ENCODE results near the gene INTS1.

Gene INTS1

GRCh38 chr7:1514995-1515401 is 10.8 kb upstream of the INTS1 start:
- no peaks in the 10 kb centered on the region for H3K36me3 ChIP-seq (ENCODE audit: insufficient read depth, low read length)
- H3K4me3 ChIP-seq (ENCODE audit: low read depth, low read length) = no peak overlapping the region
- no peaks in the 10 kb centered on the region for H3K27me3 ChIP-seq (ENCODE audit: insufficient read depth, low read length)
- no peak overlapping the region for H2AFZ ChIP-seq (ENCODE audit: low read length, unreplicated experiment)
- H3K79me2 ChIP-seq (ENCODE audit: control insufficient read depth, insufficient read depth, low read length, unreplicated experiment) = no peaks in the 10 kb centered on the region
- H3K27ac ChIP-seq (ENCODE audit: low read depth, low read length) = no peak overlapping the region
- peaks cover 18% of the 10 kb centered on the region for H3K4me1 ChIP-seq (ENCODE audit: control insufficient read depth, insufficient read depth, low read length, unreplicated experiment)

- Histone ChIP-seq H3K36me3 (ENCODE audit: insufficient read depth, low read length) (no peaks in the 10 kb centered on the region), H3K4me1 (ENCODE audit: control insufficient read depth, insufficient read depth, low read length, unreplicated experiment) (peaks cover 18% of the 10 kb centered on the region), H3K27ac (ENCODE audit: low read depth, low read length) (no peak overlapping the region), H3K79me2 (ENCODE audit: control insufficient read depth, insufficient read depth, low read length, unreplicated experiment) (no peaks in the 10 kb centered on the region), H3K4me3 (ENCODE audit: low read depth, low read length) (no peak overlapping the region), H3K27me3 (ENCODE audit: insufficient read depth, low read length) (no peaks in the 10 kb centered on the region), H2AFZ (ENCODE audit: low read length, unreplicated experiment) (no peak overlapping the region)
Observed at GRCh38 chr7:1514407-1514806, 10.2 kb upstream of the INTS1 start.

DNA sequence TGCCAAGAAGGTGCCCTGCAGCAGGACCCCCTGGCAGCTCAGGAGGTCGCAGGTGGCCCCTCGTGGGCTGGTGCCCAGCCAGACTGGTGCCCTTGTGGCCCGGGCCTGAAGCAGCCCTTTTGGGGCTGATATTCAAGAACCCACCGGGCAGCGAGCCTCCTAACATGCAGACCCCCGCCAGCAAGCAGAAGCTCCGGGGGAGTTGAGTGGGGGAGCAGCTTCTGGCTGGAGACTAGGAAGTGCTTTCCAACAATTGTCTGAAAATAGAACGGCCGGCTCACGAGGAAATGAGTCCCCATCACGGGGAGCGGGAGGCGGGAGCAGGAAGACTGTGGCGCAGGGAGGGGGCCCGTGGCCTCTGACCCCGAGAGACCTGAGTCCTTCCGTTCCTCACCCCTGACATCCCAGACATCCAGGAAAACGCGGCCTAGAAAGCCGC is 9.5 kb upstream of the INTS1 start:
- Histone ChIP-seq H2AFZ (ENCODE audit: low read length, unreplicated experiment) (peak overlapping the region; percentile 65), H3K4me1 (ENCODE audit: control insufficient read depth, insufficient read depth, low read length, unreplicated experiment) (peaks cover 18% of the 10 kb centered on the region), H3K4me3 (ENCODE audit: low read depth, low read length) (no peak overlapping the region), H3K79me2 (ENCODE audit: control insufficient read depth, insufficient read depth, low read length, unreplicated experiment) (no peaks in the 10 kb centered on the region), H3K27ac (ENCODE audit: low read depth, low read length) (peak overlapping the region; percentile 32; the same call in 1 of the 2 replicates), H3K27me3 (ENCODE audit: insufficient read depth, low read length) (no peaks in the 10 kb centered on the region), H3K36me3 (ENCODE audit: insufficient read depth, low read length) (no peaks in the 10 kb centered on the region)

DNA sequence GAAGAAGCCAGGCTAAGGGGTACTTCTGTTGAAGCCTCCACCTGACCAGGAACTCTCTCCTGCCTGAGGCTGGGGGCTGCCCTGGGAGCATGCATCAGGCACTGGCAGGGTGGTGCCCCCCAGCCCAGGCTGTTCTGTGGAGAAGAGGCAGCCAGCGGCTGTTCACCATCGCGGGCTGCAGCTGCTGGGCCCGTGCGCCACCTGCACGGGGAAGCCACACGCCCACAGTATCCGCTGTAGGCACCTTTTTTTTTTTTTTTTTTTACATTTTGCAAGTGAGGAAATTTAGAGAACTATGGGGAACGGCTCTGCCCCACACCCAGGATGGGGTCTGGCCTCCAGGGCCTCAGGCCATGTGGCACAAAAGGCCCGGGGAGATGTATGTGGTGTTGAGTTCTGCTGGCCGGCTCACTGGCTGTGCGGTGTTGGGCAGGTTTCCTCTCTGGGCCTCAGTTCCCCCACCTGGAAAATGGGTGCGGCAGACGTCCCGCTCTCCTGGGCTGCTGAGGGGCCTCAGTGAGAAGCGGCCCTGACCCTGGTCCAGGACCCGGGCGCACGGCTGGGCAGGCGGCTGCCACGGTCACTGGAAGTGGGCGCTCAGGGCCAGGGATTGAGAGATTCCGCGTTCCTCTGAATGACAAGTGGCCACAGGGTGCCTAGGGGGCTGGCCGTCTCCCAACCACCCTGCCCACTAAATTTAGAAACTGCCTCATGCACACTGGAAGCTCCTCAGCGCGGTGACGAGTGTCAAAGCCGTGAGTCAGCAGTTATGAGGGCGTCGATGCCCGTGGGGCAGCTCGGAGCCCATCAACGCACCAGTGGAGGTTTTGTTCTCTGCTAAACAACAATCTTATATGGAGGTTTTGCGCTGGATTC is 8.8 kb upstream of the INTS1 start:
- peaks cover 18% of the 10 kb centered on the region for H3K4me1 ChIP-seq (ENCODE audit: control insufficient read depth, insufficient read depth, low read length, unreplicated experiment)
- H3K27me3 ChIP-seq (ENCODE audit: insufficient read depth, low read length) = no peaks in the 10 kb centered on the region
- peak overlapping the region; percentile 65 for H2AFZ ChIP-seq (ENCODE audit: low read length, unreplicated experiment)
- H3K79me2 ChIP-seq (ENCODE audit: control insufficient read depth, insufficient read depth, low read length, unreplicated experiment) = no peaks in the 10 kb centered on the region
- H3K27ac ChIP-seq (ENCODE audit: low read depth, low read length) = peak overlapping the region; percentile 32; the same call in 1 of the 2 replicates
- no peak overlapping the region for H3K4me3 ChIP-seq (ENCODE audit: low read depth, low read length)
- H3K36me3 ChIP-seq (ENCODE audit: insufficient read depth, low read length) = no peaks in the 10 kb centered on the region

- Histone ChIP-seq H2AFZ (ENCODE audit: low read length, unreplicated experiment) (no peak overlapping the region), H3K4me1 (ENCODE audit: control insufficient read depth, insufficient read depth, low read length, unreplicated experiment) (peaks cover 20% of the 10 kb centered on the region), H3K36me3 (ENCODE audit: insufficient read depth, low read length) (no peaks in the 10 kb centered on the region), H3K79me2 (ENCODE audit: control insufficient read depth, insufficient read depth, low read length, unreplicated experiment) (no peaks in the 10 kb centered on the region), H3K27me3 (ENCODE audit: insufficient read depth, low read length) (no peaks in the 10 kb centered on the region), H3K27ac (ENCODE audit: low read depth, low read length) (no peak overlapping the region), H3K4me3 (ENCODE audit: low read depth, low read length) (no peak overlapping the region)
Observed at GRCh38 chr7:1511444-1512422, 7.5 kb upstream of the INTS1 start.

- no peak overlapping the region for H3K27ac ChIP-seq (ENCODE audit: low read depth, low read length)
- H2AFZ ChIP-seq (ENCODE audit: low read length, unreplicated experiment) = no peak overlapping the region
- no peaks in the 10 kb centered on the region for H3K36me3 ChIP-seq (ENCODE audit: insufficient read depth, low read length)
- no peaks in the 10 kb centered on the region for H3K27me3 ChIP-seq (ENCODE audit: insufficient read depth, low read length)
- no peaks in the 10 kb centered on the region for H3K79me2 ChIP-seq (ENCODE audit: control insufficient read depth, insufficient read depth, low read length, unreplicated experiment)
- H3K4me1 ChIP-seq (ENCODE audit: control insufficient read depth, insufficient read depth, low read length, unreplicated experiment) = peaks cover 17% of the 10 kb centered on the region
- no peak overlapping the region for H3K4me3 ChIP-seq (ENCODE audit: low read depth, low read length)
Observed at GRCh38 chr7:1510780-1511154, 6.6 kb upstream of the INTS1 start.

DNA sequence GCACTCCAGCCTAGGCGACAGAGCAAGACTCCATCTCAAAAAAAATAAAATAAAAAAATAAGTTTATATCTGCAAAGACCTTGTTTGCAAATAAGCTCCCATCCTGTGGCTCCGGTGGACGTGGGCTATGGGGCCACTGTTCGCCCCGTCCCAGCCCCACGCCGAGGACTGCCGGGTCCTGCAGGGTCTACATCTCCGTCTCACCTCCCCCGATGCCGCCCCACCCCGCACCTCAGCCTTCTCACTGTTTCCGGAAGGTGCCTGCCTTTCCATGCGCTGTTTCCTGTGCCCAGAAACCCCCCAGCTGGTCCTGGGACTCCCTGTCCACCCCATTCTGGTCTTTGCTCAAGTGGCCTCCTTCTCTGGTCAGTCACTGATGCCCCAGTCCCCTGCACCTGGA is 5.0 kb upstream of the INTS1 start:
- Histone ChIP-seq H3K27ac (ENCODE audit: low read depth, low read length) (no peak overlapping the region), H3K27me3 (ENCODE audit: insufficient read depth, low read length) (no peaks in the 10 kb centered on the region), H3K79me2 (ENCODE audit: control insufficient read depth, insufficient read depth, low read length, unreplicated experiment) (no peaks in the 10 kb centered on the region), H3K4me3 (ENCODE audit: low read depth, low read length) (no peak overlapping the region), H2AFZ (ENCODE audit: low read length, unreplicated experiment) (no peak overlapping the region), H3K4me1 (ENCODE audit: control insufficient read depth, insufficient read depth, low read length, unreplicated experiment) (peaks cover 14% of the 10 kb centered on the region), H3K36me3 (ENCODE audit: insufficient read depth, low read length) (no peaks in the 10 kb centered on the region)

GRCh38 chr7:1508277-1508758 is 4.1 kb upstream of the INTS1 start:
- H3K36me3 ChIP-seq (ENCODE audit: insufficient read depth, low read length) = no peaks in the 10 kb centered on the region
- no peak overlapping the region for H3K27ac ChIP-seq (ENCODE audit: low read depth, low read length)
- H3K79me2 ChIP-seq (ENCODE audit: control insufficient read depth, insufficient read depth, low read length, unreplicated experiment) = peaks cover 8% of the 10 kb centered on the region
- H3K4me3 ChIP-seq (ENCODE audit: low read depth, low read length) = no peak overlapping the region
- H3K27me3 ChIP-seq (ENCODE audit: insufficient read depth, low read length) = no peaks in the 10 kb centered on the region
- no peak overlapping the region for H2AFZ ChIP-seq (ENCODE audit: low read length, unreplicated experiment)
- peaks cover 8% of the 10 kb centered on the region for H3K4me1 ChIP-seq (ENCODE audit: control insufficient read depth, insufficient read depth, low read length, unreplicated experiment)

GRCh38 chr7:1505731-1506550 is 1.8 kb upstream of the INTS1 start:
- H2AFZ ChIP-seq (ENCODE audit: low read length, unreplicated experiment) = no peak overlapping the region
- no peak overlapping the region for H3K27ac ChIP-seq (ENCODE audit: low read depth, low read length)
- peaks cover 12% of the 10 kb centered on the region for H3K4me1 ChIP-seq (ENCODE audit: control insufficient read depth, insufficient read depth, low read length, unreplicated experiment)
- H3K4me3 ChIP-seq (ENCODE audit: low read depth, low read length) = no peak overlapping the region
- peaks cover 6% of the 10 kb centered on the region; the same call in 1 of the 2 replicates for H3K36me3 ChIP-seq (ENCODE audit: insufficient read depth, low read length)
- H3K27me3 ChIP-seq (ENCODE audit: insufficient read depth, low read length) = no peaks in the 10 kb centered on the region
- peaks cover 27% of the 10 kb centered on the region for H3K79me2 ChIP-seq (ENCODE audit: control insufficient read depth, insufficient read depth, low read length, unreplicated experiment)

DNA sequence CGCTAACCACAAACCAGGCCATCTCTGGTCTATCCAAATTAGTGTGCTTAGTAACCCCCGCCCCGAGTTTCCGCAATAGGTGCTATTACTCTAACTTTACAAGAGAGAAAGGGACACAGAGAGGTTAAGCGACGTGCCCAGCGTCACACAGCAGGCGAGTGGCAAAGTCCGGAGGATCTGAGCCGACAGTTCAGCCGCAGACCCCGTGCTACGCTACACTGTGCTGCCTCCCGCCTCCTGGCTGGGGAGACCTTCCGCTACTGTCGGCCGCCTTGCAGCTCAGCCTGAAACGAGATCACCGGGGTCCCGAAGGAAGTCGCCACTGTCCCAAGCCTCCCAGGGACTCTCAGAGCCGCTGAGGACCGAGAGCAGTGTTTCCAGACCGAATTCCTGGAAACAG is 799 bp downstream of the INTS1 start:
- Histone ChIP-seq H3K4me1 (ENCODE audit: control insufficient read depth, insufficient read depth, low read length, unreplicated experiment) (peaks cover 12% of the 10 kb centered on the region), H3K79me2 (ENCODE audit: control insufficient read depth, insufficient read depth, low read length, unreplicated experiment) (peaks cover 27% of the 10 kb centered on the region), H3K36me3 (ENCODE audit: insufficient read depth, low read length) (peaks cover 6% of the 10 kb centered on the region; the same call in 1 of the 2 replicates), H2AFZ (ENCODE audit: low read length, unreplicated experiment) (no peak overlapping the region), H3K27ac (ENCODE audit: low read depth, low read length) (no peak overlapping the region), H3K27me3 (ENCODE audit: insufficient read depth, low read length) (no peaks in the 10 kb centered on the region), H3K4me3 (ENCODE audit: low read depth, low read length) (peak overlapping the region; percentile 93)
